Mucosa of rectum (tissue), 2 donors: ENCODE data around the gene CNOT9.

Experiments used
- H3K27ac ChIP-seq, 2 donors: one replicate each; pipeline ENCODE4 v1.7.0; 2013; ENCODE audit warnings: inconsistent platforms in 2 of 2, low read depth in 2 of 2, low read length in 2 of 2
- H3K27me3 ChIP-seq, 2 donors: one replicate each; pipeline ENCODE4 v1.7.0; 2013; ENCODE audit warnings: low read length in 2 of 2; ENCODE audit not compliant: control insufficient read depth in 2 of 2, insufficient read depth in 2 of 2
- H3K36me3 ChIP-seq, 2 donors: one replicate each; pipeline ENCODE4 v1.7.0; 2013; ENCODE audit warnings: low read length in 2 of 2; ENCODE audit not compliant: control insufficient read depth in 2 of 2, insufficient read depth in 2 of 2
- H3K4me1 ChIP-seq, 2 donors: one replicate each; pipeline ENCODE4 v1.7.0; 2013; ENCODE audit warnings: low read length in 2 of 2, mild to moderate bottlenecking in 1 of 2; ENCODE audit not compliant: control insufficient read depth in 2 of 2, insufficient read depth in 2 of 2
- H3K4me3 ChIP-seq, 2 donors: one replicate each; pipeline ENCODE4 v1.7.0; 2013; ENCODE audit warnings: low read length in 2 of 2
- H3K9ac ChIP-seq, 2 donors: one replicate each; pipeline ENCODE4 v1.7.0; 2013; ENCODE audit warnings: low read length in 2 of 2, low read depth in 1 of 2, mild to moderate bottlenecking in 1 of 2
- H3K9me3 ChIP-seq, 2 donors: one replicate each; pipeline ENCODE4 v1.7.0; 2013; ENCODE audit warnings: low read length in 2 of 2; ENCODE audit not compliant: control insufficient read depth in 2 of 2
- donor health status: healthy.
- donor health status: Normal muscosa, but diverticular disease.

CNOT9 gene

DNA sequence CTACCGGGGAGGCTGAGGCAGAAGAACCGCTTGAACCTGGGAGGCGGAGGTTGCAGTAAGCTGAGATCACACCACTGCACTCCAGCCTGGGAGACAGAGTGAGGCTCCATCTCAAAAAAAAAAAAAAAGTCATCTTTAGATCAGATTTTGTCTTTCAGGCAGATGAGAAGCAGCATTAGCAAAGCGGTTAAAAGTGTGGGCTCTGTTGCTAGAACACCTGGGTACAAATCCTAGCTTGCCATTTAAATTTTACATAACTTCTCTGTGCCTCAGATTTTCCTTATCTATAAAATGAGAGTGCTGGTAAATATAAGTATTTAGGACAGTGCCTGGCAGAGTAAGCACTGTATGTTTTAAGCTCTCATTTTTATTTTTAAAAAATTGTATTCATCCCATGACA, 8.2 kb downstream of the CNOT9 start:
- Histone ChIP-seq H3K27ac (no peak overlapping the region), H3K36me3 (peaks cover 14 to 24% of the 10 kb centered on the region in 2 donors), H3K27me3 (no peaks in the 10 kb centered on the region), H3K4me1 (no peaks in the 10 kb centered on the region), H3K9me3 (no peaks in the 10 kb centered on the region), H3K9ac (no peak overlapping the region), H3K4me3 (no peak overlapping the region)

DNA sequence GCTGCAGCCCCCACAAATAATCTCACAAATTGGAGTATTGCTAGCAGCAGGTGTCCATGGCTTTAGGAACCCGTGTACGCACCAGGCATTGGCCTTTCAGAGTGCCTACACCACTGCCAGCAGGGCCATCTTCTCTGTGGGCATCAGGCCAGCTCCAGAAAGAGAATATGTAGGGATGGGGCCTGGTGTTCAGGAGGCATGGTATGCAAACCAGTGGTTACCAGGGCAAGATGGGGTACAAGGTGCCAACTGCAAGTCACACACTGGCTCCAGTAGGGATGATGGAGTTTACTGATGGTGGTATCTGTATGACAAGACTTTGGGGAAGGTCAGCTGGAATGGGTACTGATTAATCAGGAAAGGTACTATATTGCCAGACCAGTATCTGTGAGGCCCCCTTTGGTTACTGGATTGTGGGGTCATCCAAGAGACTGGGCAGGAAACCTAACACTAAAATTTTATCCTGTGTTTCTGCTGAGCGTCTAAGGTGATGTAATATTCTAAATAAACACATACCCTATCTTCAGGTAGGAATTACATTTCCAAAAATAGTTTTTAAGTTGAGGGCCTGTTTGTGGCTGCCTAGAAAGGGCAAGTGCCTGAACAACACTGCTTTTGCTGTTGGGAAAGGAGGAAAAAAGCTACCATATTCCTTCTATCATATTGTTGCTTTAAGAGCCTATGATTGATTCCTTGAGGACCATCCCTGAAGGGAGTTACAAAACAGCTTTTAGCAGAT, 9.0 kb downstream of the CNOT9 start:
- no peaks in the 10 kb centered on the region for H3K4me1 ChIP-seq
- no peak overlapping the region for H3K27ac ChIP-seq
- H3K36me3 ChIP-seq, result peaks cover 16 to 23% of the 10 kb centered on the region in 2 donors
- no peaks in the 10 kb centered on the region for H3K9me3 ChIP-seq
- H3K4me3 ChIP-seq, result no peak overlapping the region
- no peaks in the 10 kb centered on the region for H3K27me3 ChIP-seq
- H3K9ac ChIP-seq, result no peak overlapping the region

DNA sequence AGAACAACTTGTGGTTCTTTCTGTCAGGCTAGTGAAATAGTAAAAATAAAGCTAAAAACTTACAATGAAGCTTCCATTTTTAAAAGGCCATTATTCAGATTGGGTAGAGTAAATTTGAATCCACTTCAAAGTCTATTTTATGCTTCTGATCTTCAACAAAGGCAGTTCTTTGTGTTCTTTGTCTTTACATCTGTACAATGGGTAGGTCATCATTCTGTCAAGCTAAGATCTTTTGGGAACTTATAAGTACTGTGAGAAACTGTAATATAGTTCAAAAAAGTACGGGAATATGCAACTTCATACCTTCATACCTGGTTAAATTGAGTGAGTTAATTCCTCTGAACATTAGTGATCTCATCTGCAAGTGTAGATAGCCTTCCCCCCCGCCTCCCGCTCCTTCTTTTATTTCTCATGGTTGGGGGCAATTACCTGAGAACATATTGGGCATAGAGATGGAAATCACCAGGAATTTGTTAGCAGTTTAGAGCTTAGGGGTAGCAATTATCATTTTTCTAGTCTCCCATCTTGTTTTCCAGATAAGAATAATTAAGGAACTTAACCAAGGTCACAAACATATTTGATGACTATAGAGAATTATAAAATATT, 9.7 kb downstream of the CNOT9 start:
- Histone ChIP-seq H3K9me3 (no peaks in the 10 kb centered on the region), H3K36me3 (peaks cover 22 to 26% of the 10 kb centered on the region in 2 donors), H3K27ac (no peak overlapping the region), H3K27me3 (no peaks in the 10 kb centered on the region), H3K9ac (no peak overlapping the region), H3K4me3 (no peak overlapping the region), H3K4me1 (no peaks in the 10 kb centered on the region)

DNA sequence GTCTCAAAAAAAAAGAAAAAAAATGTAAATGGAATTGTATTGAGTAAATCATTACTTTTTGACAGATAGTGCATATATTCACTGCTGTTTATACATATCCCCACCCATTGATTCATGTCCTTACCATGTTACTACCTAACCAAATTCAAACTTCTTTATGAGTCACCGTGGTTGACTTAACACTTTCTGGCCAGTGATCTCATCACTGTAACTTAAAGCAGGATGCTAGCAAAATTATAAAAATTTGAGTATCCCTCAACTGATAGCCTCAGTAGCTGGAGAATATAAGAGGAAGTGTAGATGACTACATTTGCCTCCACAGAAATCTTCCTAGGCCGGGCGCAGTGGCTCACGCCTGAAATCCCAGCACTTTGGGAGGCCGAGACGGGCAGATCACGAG, 13.4 kb downstream of the CNOT9 start:
- H3K4me3 ChIP-seq, result no peak overlapping the region
- H3K4me1 ChIP-seq, result no peaks in the 10 kb centered on the region
- H3K27ac ChIP-seq, result no peak overlapping the region
- peaks cover 32 to 39% of the 10 kb centered on the region in 2 donors for H3K36me3 ChIP-seq
- H3K9me3 ChIP-seq, result no peaks in the 10 kb centered on the region
- no peaks in the 10 kb centered on the region for H3K27me3 ChIP-seq
- H3K9ac ChIP-seq, result no peak overlapping the region

DNA sequence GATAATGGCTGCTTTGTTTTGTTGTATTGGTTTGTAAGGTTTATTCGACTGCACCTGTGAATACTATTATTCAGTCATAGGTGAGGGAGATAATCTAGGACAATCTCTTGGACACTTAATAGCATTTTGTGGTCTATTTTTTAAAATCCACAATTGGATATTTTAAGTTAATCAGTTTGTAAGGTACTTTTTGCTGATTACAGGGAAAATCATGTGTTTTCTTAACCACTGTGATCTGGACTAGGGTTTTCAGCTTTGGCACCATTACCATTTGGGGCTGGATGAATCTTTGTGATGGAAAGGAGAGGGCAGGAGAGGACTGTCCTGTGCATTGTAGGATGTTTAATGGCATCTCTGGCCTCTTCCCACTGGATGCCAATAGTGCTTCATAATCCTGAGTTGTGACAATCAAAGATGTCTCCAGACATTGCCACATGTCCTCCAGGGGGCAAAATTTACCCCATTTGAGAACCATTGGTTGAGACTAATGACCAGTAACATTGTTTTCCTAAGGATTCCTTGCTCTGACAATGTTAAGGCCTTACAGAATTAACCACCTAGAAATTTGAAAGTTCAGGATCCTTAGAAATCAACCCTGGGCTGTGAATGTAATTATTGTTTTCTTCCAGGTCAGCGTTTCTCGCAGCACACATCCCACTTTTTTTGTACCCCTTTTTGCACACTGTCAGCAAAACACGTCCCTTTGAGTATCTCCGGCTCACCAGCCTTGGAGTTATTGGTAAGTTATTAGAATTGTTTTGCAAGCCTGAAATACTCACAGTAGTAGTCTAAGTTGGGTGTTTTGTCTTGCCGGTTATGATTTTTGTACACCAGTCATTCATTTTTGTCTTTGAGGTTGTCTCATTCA, 15.6 kb downstream of the CNOT9 start:
- Histone ChIP-seq H3K4me3 (no peak overlapping the region), H3K4me1 (no peaks in the 10 kb centered on the region), H3K36me3 (peaks cover 32 to 46% of the 10 kb centered on the region in 2 donors), H3K27me3 (no peaks in the 10 kb centered on the region), H3K27ac (no peak overlapping the region), H3K9ac (no peak overlapping the region), H3K9me3 (no peaks in the 10 kb centered on the region)

DNA sequence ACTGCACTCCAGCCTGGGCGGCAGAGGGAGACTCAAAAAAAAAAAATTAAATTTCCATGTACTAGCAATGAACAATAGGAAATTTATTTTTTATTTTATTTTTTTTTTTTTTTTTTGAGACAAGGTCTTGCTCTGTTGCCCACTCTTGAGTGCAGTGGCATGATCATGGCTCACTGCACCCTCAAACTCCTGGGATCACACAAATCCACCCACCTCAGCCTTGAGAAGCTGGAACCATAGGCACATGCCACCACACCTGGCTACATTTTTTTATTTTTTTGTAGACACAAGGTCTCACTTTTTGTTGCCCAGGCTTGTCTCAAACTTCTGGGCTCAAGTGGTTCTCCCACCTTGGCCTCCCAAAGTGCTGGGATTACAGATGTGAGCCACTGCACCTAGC, 16.9 kb downstream of the CNOT9 start:
- H3K4me1 ChIP-seq, result no peaks in the 10 kb centered on the region

DNA sequence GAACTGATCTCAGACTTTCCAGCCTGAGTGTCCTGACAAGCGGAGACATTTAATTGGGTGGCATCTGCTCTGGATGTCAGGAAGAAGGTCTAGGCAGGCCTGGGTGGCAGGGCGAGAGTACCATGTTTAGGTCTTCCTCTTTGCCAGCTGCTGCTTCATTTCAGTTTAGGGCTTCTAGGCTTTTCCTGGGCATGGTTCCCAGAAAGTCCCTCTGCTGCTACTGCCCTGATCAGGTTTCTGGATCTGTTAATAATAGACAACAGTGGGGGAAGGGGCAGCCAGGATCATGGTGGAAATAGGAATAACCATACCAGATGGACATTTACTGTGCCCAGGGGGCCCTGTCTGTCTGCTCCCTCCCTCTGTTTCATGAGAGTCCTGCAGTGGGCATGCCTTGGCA, 36.8 kb downstream of the CNOT9 start:
- Histone ChIP-seq H3K4me3 (no peak overlapping the region), H3K9me3 (no peaks in the 10 kb centered on the region), H3K9ac (no peak overlapping the region)

More for the DNA sequence above, 16.9 kb downstream of the CNOT9 start:
- Histone ChIP-seq H3K36me3 (peaks cover 41 to 54% of the 10 kb centered on the region in 2 donors), H3K27me3 (no peaks in the 10 kb centered on the region), H3K9ac (no peak overlapping the region), H3K4me3 (no peak overlapping the region), H3K27ac (no peak overlapping the region), H3K9me3 (no peaks in the 10 kb centered on the region)

DNA sequence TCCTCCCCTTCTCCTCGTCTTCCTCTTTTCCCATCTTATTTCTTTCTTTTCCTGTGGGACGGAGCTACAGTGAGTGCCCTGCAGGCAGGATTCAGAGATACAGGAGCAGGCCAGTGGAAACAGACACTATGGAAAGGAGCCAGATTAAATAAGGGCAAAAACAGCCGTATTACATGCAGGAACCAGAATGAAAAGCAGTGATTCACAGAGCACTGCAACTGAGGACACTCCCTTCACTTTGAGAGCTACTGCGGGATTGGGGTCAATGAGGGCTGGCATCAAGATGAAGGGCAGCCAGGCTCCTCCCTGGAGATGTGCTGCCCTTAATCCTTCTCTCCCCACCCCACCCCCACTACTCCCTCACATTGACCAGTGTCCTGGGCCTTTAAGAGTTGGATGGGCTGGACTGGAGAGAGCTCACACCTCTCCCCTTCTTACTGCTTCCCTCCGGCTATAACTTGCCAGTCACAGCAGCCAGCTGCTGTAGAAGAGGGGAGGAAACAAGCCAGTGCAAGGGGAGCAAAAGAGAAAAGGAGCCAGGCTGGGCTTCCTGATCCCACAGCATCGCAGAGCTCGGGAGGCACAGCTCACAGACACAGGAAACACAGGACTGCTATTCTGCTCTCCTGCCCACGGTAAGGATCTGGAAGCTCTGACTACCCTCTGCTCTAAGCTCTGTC, 38.9 kb downstream of the CNOT9 start, which contains the start of gene PLCD4:
Gene PLCD4, plus strand, starts transcription at position 464 of the 680 bp plus-strand sequence. CDS start 7,841 bp downstream, outside the sequence.
- Histone ChIP-seq H3K9me3 (no peaks in the 10 kb centered on the region), H3K4me3 (peak within 1 kb of the TSS in 1 of 2 donors; percentile 29), H3K9ac (no peak within 1 kb of the TSS), H3K4me1 (peaks cover 0 to 4% of the 10 kb centered on the region in 2 donors), H3K36me3 (no peaks in the 10 kb centered on the region), H3K27me3 (no peaks in the 10 kb centered on the region), H3K27ac (no peak within 1 kb of the TSS)

More for the DNA sequence above, 36.8 kb downstream of the CNOT9 start:
- H3K4me1 ChIP-seq, result peaks cover 0 to 4% of the 10 kb centered on the region in 2 donors
- H3K27me3 ChIP-seq, result no peaks in the 10 kb centered on the region
- no peaks in the 10 kb centered on the region for H3K36me3 ChIP-seq
- H3K27ac ChIP-seq, result no peak overlapping the region

DNA sequence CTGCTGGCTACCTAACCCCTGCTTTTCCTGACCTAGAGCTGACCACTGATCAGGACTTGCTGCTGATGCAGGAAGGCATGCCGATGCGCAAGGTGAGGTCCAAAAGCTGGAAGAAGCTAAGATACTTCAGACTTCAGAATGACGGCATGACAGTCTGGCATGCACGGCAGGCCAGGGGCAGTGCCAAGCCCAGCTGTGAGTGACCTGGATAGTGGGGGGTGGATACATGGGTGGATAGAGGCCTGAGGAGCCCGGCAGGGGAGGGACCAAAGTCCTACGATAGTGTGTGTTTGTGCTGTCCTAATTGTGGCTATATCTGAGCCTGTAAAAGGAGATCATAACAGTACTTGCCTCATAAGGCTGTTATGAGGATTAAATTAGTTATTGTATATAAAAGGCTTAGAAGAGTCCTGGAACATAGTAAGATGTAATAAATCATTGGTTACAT, 47.3 kb downstream of the CNOT9 start:
- Histone ChIP-seq H3K9ac (no peak overlapping the region), H3K27me3 (no peaks in the 10 kb centered on the region), H3K27ac (peak overlapping the region in 1 of 2 donors; percentile 12), H3K36me3 (no peaks in the 10 kb centered on the region), H3K9me3 (no peaks in the 10 kb centered on the region), H3K4me3 (no peak overlapping the region), H3K4me1 (peaks cover 0 to 9% of the 10 kb centered on the region in 2 donors)
